GM23338 (cell line): Measurements from ENCODE around the gene SMTNL1.
A peak's percentile ranks its signal among the peaks of the same experiment; 100 is the strongest.

Experiments
- CREB1 ChIP-seq: fragments of 250-450 bp; sonication (Bioruptor Pico); IDR thresholded peaks from 2 replicates; pipeline ENCODE4 v1.5.0; 2020; ENCODE audit warnings: low read depth, mild to moderate bottlenecking, moderate library complexity
- CTCF ChIP-seq, 2 experiments: fragments of 200-600 bp in 1 of 2; sonication (generic) in 1 of 2; conservative IDR thresholded peaks; 2 replicates each; pipeline versions ENCODE4 v1.5.1 to v1.6.1; 2016 to 2017; ENCODE audit warnings: antibody characterized with exemption in 2 of 2, low read depth in 2 of 2, mild to moderate bottlenecking in 2 of 2, moderate library complexity in 1 of 2
- ETS1 ChIP-seq: IDR thresholded peaks from 2 replicates; pipeline ENCODE4 v1.6.1; 2016; ENCODE audit warnings: antibody characterized with exemption
- EZH2 ChIP-seq: fragments of 200-600 bp; sonication (generic); IDR thresholded peaks from one replicate; pipeline ENCODE4 v1.8.0; 2017; ENCODE audit warnings: antibody characterized with exemption, mild to moderate bottlenecking, low read depth; ENCODE audit not compliant: unreplicated experiment
- EZH2phosphoT487 ChIP-seq: fragments of 200-600 bp; sonication (generic); IDR thresholded peaks from one replicate; pipeline ENCODE4 v1.8.1; 2018; ENCODE audit warnings: antibody characterized with exemption; ENCODE audit not compliant: unreplicated experiment
- JUNB ChIP-seq: IDR thresholded peaks from one replicate; pipeline ENCODE4 v1.6.1; 2016; ENCODE audit warnings: antibody characterized with exemption; ENCODE audit not compliant: unreplicated experiment
- NANOG ChIP-seq: IDR thresholded peaks from 2 replicates; pipeline ENCODE4 v1.6.1; 2016; ENCODE audit warnings: antibody characterized with exemption, borderline replicate concordance
- POLR2AphosphoS5 ChIP-seq: IDR thresholded peaks from 2 replicates; pipeline ENCODE4 v1.6.1; 2016; ENCODE audit warnings: antibody characterized with exemption, low read depth
- STAT1 ChIP-seq: IDR thresholded peaks from one replicate; pipeline ENCODE4 v1.6.1; 2016; ENCODE audit warnings: antibody characterized with exemption; ENCODE audit not compliant: unreplicated experiment
- ZNF114 ChIP-seq: fragments of 250-450 bp; sonication (Bioruptor Pico); IDR thresholded peaks from 2 replicates; pipeline ENCODE4 v1.5.0; 2020; ENCODE audit warnings: mild to moderate bottlenecking, moderate library complexity
- ZNF331 ChIP-seq: fragments of 250-450 bp; sonication (Bioruptor Pico); IDR thresholded peaks from 2 replicates; pipeline ENCODE4 v1.5.0; 2020; ENCODE audit warnings: low read depth, mild to moderate bottlenecking, moderate library complexity
- TF ChIP-seq, protein P1 (sequence below): IDR thresholded peaks from one replicate; pipeline ENCODE4 v1.6.1; 2018; ENCODE audit warnings: antibody characterized with exemption; ENCODE audit not compliant: unreplicated experiment

- TF ChIP-seq CTCF (conservative IDR thresholded peaks at IDR 0.05; ENCODE audit: low read depth in 2 of 2) (no peak), POLR2AphosphoS5 (peak; percentile 63), EZH2 (no peak), ETS1 (0 out of 2 replicates have a peak, but pooled peaks have one; percentile 33), EZH2phosphoT487 (no peak), CREB1 (CRISPR knock-in tag) (no peak), JUNB (no peak), STAT1 (no peak), NANOG (no peak), ZNF114 (CRISPR knock-in tag) (no peak), ZNF331 (CRISPR knock-in tag) (no peak)
- TF ChIP-seq, protein P1, sequence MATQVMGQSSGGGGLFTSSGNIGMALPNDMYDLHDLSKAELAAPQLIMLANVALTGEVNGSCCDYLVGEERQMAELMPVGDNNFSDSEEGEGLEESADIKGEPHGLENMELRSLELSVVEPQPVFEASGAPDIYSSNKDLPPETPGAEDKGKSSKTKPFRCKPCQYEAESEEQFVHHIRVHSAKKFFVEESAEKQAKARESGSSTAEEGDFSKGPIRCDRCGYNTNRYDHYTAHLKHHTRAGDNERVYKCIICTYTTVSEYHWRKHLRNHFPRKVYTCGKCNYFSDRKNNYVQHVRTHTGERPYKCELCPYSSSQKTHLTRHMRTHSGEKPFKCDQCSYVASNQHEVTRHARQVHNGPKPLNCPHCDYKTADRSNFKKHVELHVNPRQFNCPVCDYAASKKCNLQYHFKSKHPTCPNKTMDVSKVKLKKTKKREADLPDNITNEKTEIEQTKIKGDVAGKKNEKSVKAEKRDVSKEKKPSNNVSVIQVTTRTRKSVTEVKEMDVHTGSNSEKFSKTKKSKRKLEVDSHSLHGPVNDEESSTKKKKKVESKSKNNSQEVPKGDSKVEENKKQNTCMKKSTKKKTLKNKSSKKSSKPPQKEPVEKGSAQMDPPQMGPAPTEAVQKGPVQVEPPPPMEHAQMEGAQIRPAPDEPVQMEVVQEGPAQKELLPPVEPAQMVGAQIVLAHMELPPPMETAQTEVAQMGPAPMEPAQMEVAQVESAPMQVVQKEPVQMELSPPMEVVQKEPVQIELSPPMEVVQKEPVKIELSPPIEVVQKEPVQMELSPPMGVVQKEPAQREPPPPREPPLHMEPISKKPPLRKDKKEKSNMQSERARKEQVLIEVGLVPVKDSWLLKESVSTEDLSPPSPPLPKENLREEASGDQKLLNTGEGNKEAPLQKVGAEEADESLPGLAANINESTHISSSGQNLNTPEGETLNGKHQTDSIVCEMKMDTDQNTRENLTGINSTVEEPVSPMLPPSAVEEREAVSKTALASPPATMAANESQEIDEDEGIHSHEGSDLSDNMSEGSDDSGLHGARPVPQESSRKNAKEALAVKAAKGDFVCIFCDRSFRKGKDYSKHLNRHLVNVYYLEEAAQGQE, result no peak
Measured at GRCh38 chr11:57515332-57516060, 21.9 kb upstream of the SMTNL1 start, which contains the start of gene SLC43A1.
